GM23248 (cell line): ENCODE data around the gene NEXMIF. TPM values are rescaled to one million over a fixed set of nuclear protein-coding genes. Genes with fewer than 3 reads are reported as not detected.
"Not testable (repeated sequence)": the region's sequence is repeated elsewhere in the genome, so short reads cannot be mapped to it uniquely, and the experiment has no call there.

Source experiments
- DNase-seq: peaks from one replicate; pipeline ENCODE4 v3.0.0-alpha.2; 2015
- H2AFZ ChIP-seq: fragments of 200-600 bp; sonication (generic); 2 replicates; pipeline ENCODE4 v1.6.1; 2016; ENCODE audit warnings: antibody characterized with exemption
- H3F3A ChIP-seq: fragments of 200-600 bp; sonication (generic); 2 replicates; pipeline ENCODE4 v1.6.1; 2016; ENCODE audit warnings: mild to moderate bottlenecking, antibody characterized with exemption, mixed run types; ENCODE audit not compliant: insufficient read depth
- H3K27ac ChIP-seq: fragments of 200-600 bp; sonication (generic); 2 replicates; pipeline ENCODE4 v1.5.1; 2016; ENCODE audit warnings: mild to moderate bottlenecking
- H3K27me3 ChIP-seq: fragments of 200-600 bp; sonication (generic); replicated peaks from 2 replicates; pipeline ENCODE4 v1.6.1; 2016; ENCODE audit warnings: mild to moderate bottlenecking; ENCODE audit not compliant: insufficient read depth
- H3K36me3 ChIP-seq: fragments of 200-600 bp; sonication (generic); 2 replicates; pipeline ENCODE4 v1.6.1; 2016; ENCODE audit warnings: low read depth, mild to moderate bottlenecking
- H3K4me1 ChIP-seq: fragments of 200-600 bp; sonication (generic); 2 replicates; pipeline ENCODE4 v1.6.1; 2016; ENCODE audit warnings: mild to moderate bottlenecking; ENCODE audit not compliant: insufficient read depth
- H3K4me2 ChIP-seq: fragments of 200-600 bp; sonication (generic); one replicate; pipeline ENCODE4 v1.6.1; 2016; ENCODE audit warnings: mild to moderate bottlenecking; ENCODE audit not compliant: unreplicated experiment
- H3K4me3 ChIP-seq: fragments of 200-600 bp; sonication (generic); 2 replicates; pipeline ENCODE4 v1.5.1; 2016; ENCODE audit warnings: mild to moderate bottlenecking
- H3K79me2 ChIP-seq: fragments of 200-600 bp; sonication (generic); 2 replicates; pipeline ENCODE4 v1.6.1; 2016; ENCODE audit warnings: mild to moderate bottlenecking; ENCODE audit not compliant: insufficient read depth
- H3K9ac ChIP-seq: fragments of 200-600 bp; sonication (generic); 2 replicates; pipeline ENCODE4 v1.6.1; 2016; ENCODE audit warnings: mild to moderate bottlenecking
- H3K9me2 ChIP-seq: fragments of 200-600 bp; sonication (generic); 2 replicates; pipeline ENCODE4 v1.6.1; 2016; ENCODE audit warnings: mixed run types, mild to moderate bottlenecking, moderate library complexity; ENCODE audit not compliant: insufficient read depth
- H3K9me3 ChIP-seq: fragments of 200-600 bp; sonication (generic); one replicate; pipeline ENCODE4 v1.6.1; 2017; ENCODE audit warnings: low read depth
- H4K20me1 ChIP-seq: fragments of 200-600 bp; sonication (generic); 2 replicates; pipeline ENCODE4 v1.6.0; 2016; ENCODE audit not compliant: insufficient read depth
- EZH2 ChIP-seq: fragments of 200-600 bp; sonication (generic); IDR thresholded peaks from 2 replicates; pipeline ENCODE4 v1.6.1; 2018; ENCODE audit warnings: antibody characterized with exemption, mild to moderate bottlenecking; ENCODE audit not compliant: insufficient read depth, poor library complexity, severe bottlenecking
- EZH2phosphoT487 ChIP-seq: fragments of 200-600 bp; sonication (generic); IDR thresholded peaks from 2 replicates; pipeline ENCODE4 v1.6.1; 2018; ENCODE audit warnings: antibody characterized with exemption, moderate library complexity, mild to moderate bottlenecking, low read depth; ENCODE audit not compliant: insufficient read depth
- WGBS, 2 experiments: methylation state at CpG; one replicate each; pipeline ENCODE4 v1.1.6; 2015 to 2017; ENCODE audit warnings: low lambda C conversion rate in 2 of 2, low coverage in 1 of 2; ENCODE audit errors: missing lambda C conversion rate in 2 of 2; 5-methylcytosine and 5-hydroxymethylcytosine counted together
- in situ Hi-C: fragments of 300-500 bp; cut with MboI; formaldehyde crosslinking; loops from 2 replicates; pipeline ENCODE4 v1.15.0; 2020
- polyA plus RNA-seq: library from polyadenylated mRNA; unstranded; fragments of >200 nt; fragmentation: Nextera tagmentation; extraction: Ambion mirVana; gene quantifications from 2 replicates; pipeline ENCODE4 v1.2.1, GENCODE V29; 2016
- total RNA-seq: library from RNA; depleted of rRNA; stranded (reverse); fragments of >200 nt; shearing (Covaris generic); gene quantifications from 2 replicates; pipeline ENCODE4 v1.2.3, GENCODE V29; 2014

Gene NEXMIF
- total and polyA plus RNA-seq, 2 experiments from 2014 or later, result not detected

- no peak overlapping the region for H3K9ac ChIP-seq
- H2AFZ ChIP-seq, result no peak overlapping the region
- no peak for TF ChIP-seq EZH2
- no peak for TF ChIP-seq EZH2phosphoT487
- no peaks in the 10 kb centered on the region for H3K9me3 ChIP-seq
- no peaks in the 10 kb centered on the region for H3K4me1 ChIP-seq
- H3K79me2 ChIP-seq, result no peaks in the 10 kb centered on the region
- no peaks in the 10 kb centered on the region for H4K20me1 ChIP-seq
- H3K4me2 ChIP-seq, result no peak overlapping the region
- H3K27me3 ChIP-seq, result no peaks in the 10 kb centered on the region
- no peaks in the 10 kb centered on the region for H3F3A ChIP-seq
- no peak overlapping the region for H3K4me3 ChIP-seq
- 0 to 14% methylated on average over 1 of the region's 1 CpG for WGBS, 2 experiments
- in situ Hi-C loops, result no loop called here
- no peak for DNase-seq
- H3K9me2 ChIP-seq, result no peaks in the 10 kb centered on the region
- H3K36me3 ChIP-seq, result no peaks in the 10 kb centered on the region
- H3K27ac ChIP-seq, result no peak overlapping the region
Observed at GRCh38 chrX:74911494-74911893, 13.8 kb downstream of the NEXMIF start.

GRCh38 chrX:74906417-74906816, 18.8 kb downstream of the NEXMIF start:
- no peaks in the 10 kb centered on the region for H3K4me1 ChIP-seq
- no peaks in the 10 kb centered on the region for H3K27me3 ChIP-seq
- 0% methylated on average over 3 of the region's 3 CpGs for WGBS, 2 experiments
- no peak for DNase-seq
- no peak overlapping the region for H3K4me2 ChIP-seq
- no peaks in the 10 kb centered on the region for H4K20me1 ChIP-seq
- in situ Hi-C loops, result no loop called here
- TF ChIP-seq EZH2phosphoT487, result no peak
- no peak for TF ChIP-seq EZH2
- no peaks in the 10 kb centered on the region for H3K79me2 ChIP-seq
- no peaks in the 10 kb centered on the region for H3K36me3 ChIP-seq
- no peak overlapping the region for H3K4me3 ChIP-seq
- no peaks in the 10 kb centered on the region for H3K9me2 ChIP-seq
- no peaks in the 10 kb centered on the region for H3F3A ChIP-seq
- H2AFZ ChIP-seq, result no peak overlapping the region
- H3K9me3 ChIP-seq, result no peaks in the 10 kb centered on the region
- no peak overlapping the region for H3K27ac ChIP-seq
- no peak overlapping the region for H3K9ac ChIP-seq

- Histone ChIP-seq H3K27ac (no peak overlapping the region), H3F3A (no peaks in the 10 kb centered on the region), H3K36me3 (no peaks in the 10 kb centered on the region), H3K9ac (no peak overlapping the region), H3K4me3 (no peak overlapping the region), H3K9me2 (no peaks in the 10 kb centered on the region), H3K9me3 (no peaks in the 10 kb centered on the region), H3K4me2 (no peak overlapping the region), H4K20me1 (no peaks in the 10 kb centered on the region), H2AFZ (no peak overlapping the region), H3K4me1 (no peaks in the 10 kb centered on the region), H3K79me2 (no peaks in the 10 kb centered on the region), H3K27me3 (no peaks in the 10 kb centered on the region)
- 0% methylated on average over 2 of the region's 2 CpGs for WGBS, 2 experiments
- no peak for DNase-seq
- in situ Hi-C loops, result no loop called here
- no peak for TF ChIP-seq EZH2
- TF ChIP-seq EZH2phosphoT487, result no peak
Observed at GRCh38 chrX:74902806-74903205, 22.4 kb downstream of the NEXMIF start.

GRCh38 chrX:74892561-74892960, 32.7 kb downstream of the NEXMIF start:
- 0 to 5% methylated on average over 3 of the region's 3 CpGs for WGBS, 2 experiments
- TF ChIP-seq EZH2, result no peak
- no peak for TF ChIP-seq EZH2phosphoT487
- Histone ChIP-seq H3K4me3 (no peak overlapping the region), H3K27ac (no peak overlapping the region), H3K4me2 (no peak overlapping the region), H3K27me3 (no peaks in the 10 kb centered on the region), H3K9me2 (no peaks in the 10 kb centered on the region), H3K79me2 (no peaks in the 10 kb centered on the region), H3K9me3 (no peaks in the 10 kb centered on the region), H3K4me1 (no peaks in the 10 kb centered on the region), H3K9ac (no peak overlapping the region), H2AFZ (no peak overlapping the region), H3K36me3 (no peaks in the 10 kb centered on the region), H4K20me1 (no peaks in the 10 kb centered on the region), H3F3A (no peaks in the 10 kb centered on the region)
- DNase-seq, result no peak
- in situ Hi-C loops, result no loop called here

GRCh38 chrX:74890676-74891430, 34.4 kb downstream of the NEXMIF start:
- Histone ChIP-seq H3K9ac (no peak overlapping the region), H3K9me2 (no peaks in the 10 kb centered on the region), H3K27me3 (no peaks in the 10 kb centered on the region), H3K27ac (no peak overlapping the region), H3K4me2 (no peak overlapping the region), H3F3A (no peaks in the 10 kb centered on the region), H3K9me3 (no peaks in the 10 kb centered on the region), H3K36me3 (no peaks in the 10 kb centered on the region), H3K4me3 (no peak overlapping the region), H2AFZ (no peak overlapping the region), H3K79me2 (no peaks in the 10 kb centered on the region), H3K4me1 (no peaks in the 10 kb centered on the region), H4K20me1 (no peaks in the 10 kb centered on the region)
- in situ Hi-C loops, result no loop called here
- WGBS, 2 experiments, result 5 to 8% methylated on average over 4 of the region's 4 CpGs
- TF ChIP-seq EZH2phosphoT487 (no peak), EZH2 (no peak)
- no peak for DNase-seq

- in situ Hi-C loops, H4K20me1 ChIP-seq, DNase-seq, H3K36me3 ChIP-seq, H3K4me2 ChIP-seq, H3K9me2 ChIP-seq, H3K27ac ChIP-seq, H3F3A ChIP-seq, H3K4me1 ChIP-seq, H2AFZ ChIP-seq, H3K4me3 ChIP-seq, H3K9ac ChIP-seq, H3K27me3 ChIP-seq, H3K79me2 ChIP-seq, H3K9me3 ChIP-seq: not testable (repeated sequence)
- 25 to 37% methylated on average over 8 to 9 of the region's 9 CpGs for WGBS, 2 experiments
Observed at GRCh38 chrX:74882383-74882782, 42.9 kb downstream of the NEXMIF start.
